CD4-positive, alpha-beta memory T cell (primary cell): ENCODE data around the gene NFYA. TPM values are rescaled to one million over a fixed set of nuclear protein-coding genes. Genes with fewer than 3 reads are reported as not detected.

Experiments
- CTCF ChIA-PET: fragments of 350-600 bp; sonication (Branson Sonifier 250); formaldehyde crosslinking; loops from one replicate; lab custom pipeline; 2021; ENCODE audit warnings: inconsistent platforms; ENCODE audit not compliant: partially characterized antibody; lab: Charles Lee
- POLR2A ChIA-PET: fragments of 350-600 bp; sonication (Branson Sonifier 250); formaldehyde crosslinking; loops from one replicate; lab custom pipeline; 2021; ENCODE audit not compliant: partially characterized antibody; lab: Charles Lee
- DNase-seq, 5 donors: peaks; one replicate each; pipeline versions ENCODE4 v3.0.0 to v3.0.0-alpha.2; 2020 to 2022; ENCODE audit warnings: mixed read lengths in 1 of 5
- H3K27ac ChIP-seq: one replicate; pipeline ENCODE4 v1.7.0; 2013; ENCODE audit warnings: low read depth, low read length
- H3K27me3 ChIP-seq: 2 replicates; pipeline ENCODE4 v1.7.0; 2013; ENCODE audit warnings: mild to moderate bottlenecking, low read length, moderate library complexity; ENCODE audit not compliant: insufficient read depth
- H3K36me3 ChIP-seq: 2 replicates; pipeline ENCODE4 v1.7.0; 2013; ENCODE audit warnings: mild to moderate bottlenecking, low read length, moderate library complexity; ENCODE audit not compliant: insufficient read depth
- H3K4me1 ChIP-seq: 2 replicates; pipeline ENCODE4 v1.7.0; 2013; ENCODE audit warnings: mild to moderate bottlenecking, low read length, moderate library complexity; ENCODE audit not compliant: insufficient read depth
- H3K4me3 ChIP-seq, 2 donors: one replicate each; pipeline ENCODE4 v1.7.0; 2013; ENCODE audit warnings: low read length in 2 of 2, mild to moderate bottlenecking in 1 of 2
- H3K9me3 ChIP-seq, 2 donors: one replicate each; pipeline ENCODE4 v1.7.0; 2013; ENCODE audit warnings: low read length in 2 of 2, control low read depth in 1 of 2; ENCODE audit not compliant: control insufficient read depth in 1 of 2
- H3K27ac Mint-ChIP-seq, 7 donors: one replicate each; pipeline ENCODE4 v1.8.0; 2020 to 2021; ENCODE audit warnings: mixed read lengths in 7 of 7, mild to moderate bottlenecking in 6 of 7, inconsistent platforms in 3 of 7, moderate library complexity in 3 of 7
- H3K27me3 Mint-ChIP-seq, 2 donors: one replicate each; pipeline ENCODE4 v1.8.0; 2020 to 2021; ENCODE audit warnings: mixed read lengths in 2 of 2
- H3K36me3 Mint-ChIP-seq, 2 donors: one replicate each; pipeline ENCODE4 v1.8.0; 2020 to 2021; ENCODE audit warnings: mixed read lengths in 2 of 2, inconsistent platforms in 1 of 2, mild to moderate bottlenecking in 1 of 2
- H3K4me1 Mint-ChIP-seq, 4 donors: one replicate each; pipeline ENCODE4 v1.8.0; 2020 to 2021; ENCODE audit warnings: mixed read lengths in 4 of 4, mild to moderate bottlenecking in 1 of 4
- H3K4me3 Mint-ChIP-seq, 8 donors: one replicate each; pipeline ENCODE4 v1.8.0; 2020 to 2021; ENCODE audit warnings: mixed read lengths in 8 of 8, mild to moderate bottlenecking in 7 of 8, moderate library complexity in 6 of 8, inconsistent platforms in 3 of 8
- H3K9me3 Mint-ChIP-seq, 8 donors: one replicate each; pipeline ENCODE4 v1.8.0; 2020 to 2021; ENCODE audit warnings: mixed read lengths in 8 of 8, mild to moderate bottlenecking in 5 of 8, inconsistent platforms in 3 of 8, moderate library complexity in 1 of 8
- intact Hi-C: fragments of 100-400 bp; cut with micrococcal nuclease; formaldehyde crosslinking; loops from one replicate; pipeline ENCODE4 v1.15.1; 2023
- polyA plus RNA-seq, 2 donors: library from polyadenylated mRNA; unstranded; fragments of 300-500 nt; fragmentation: Illumina TruSeq; gene quantifications; one replicate each; pipeline ENCODE4 v1.2.3, GENCODE V29; 2021
- total RNA-seq, 2 experiments: library from RNA; stranded (reverse); gene quantifications; one replicate each; pipeline ENCODE4 v1.2.3, GENCODE V29; 2021

NFYA gene
- total and polyA plus RNA-seq, 4 experiments from 2014 or later: 10.7 to 56.9 (median 42.2) TPM

GRCh38 chr6:41039060-41039998, 33.4 kb upstream of the NFYA start, which contains the start of gene UNC5CL:
Gene UNC5CL (minus strand): TSS chr6:41039221. CDS start chr6:41035074, 4,147 bp downstream.
- ChIA-PET POLR2A (interaction anchor here (1.3 to 1.4 kb wide), 2 partner anchors 12 to 33 kb away, joined by 3 to 4 read pairs; partner anchors contain the start of genes NFYA and OARD1), CTCF (interaction anchor here (0.6 to 4.7 kb wide), 18 partner anchors 8 to 199 kb away, joined by 3 to 46 read pairs (median 3); no protein-coding TSS in a partner anchor)
- Mint-ChIP-seq H3K27me3 (no peaks in the 10 kb centered on the region), H3K4me3 (no peak within 1 kb of the TSS), H3K36me3 (peaks cover 0 to 3% of the 10 kb centered on the region in 2 donors), H3K9me3 (no peaks in the 10 kb centered on the region), H3K4me1 (peaks cover 0 to 7% (median under 1%) of the 10 kb centered on the region in 4 donors), H3K27ac (peak within 1 kb of the TSS in 4 of 7 donors; percentile 2 to 68 (median 43))
- Histone ChIP-seq H3K9me3 (no peaks in the 10 kb centered on the region), H3K27me3 (no peaks in the 10 kb centered on the region), H3K4me3 (no peak within 1 kb of the TSS), H3K4me1 (no peaks in the 10 kb centered on the region), H3K27ac (no peak within 1 kb of the TSS), H3K36me3 (no peaks in the 10 kb centered on the region)
- intact Hi-C loops: loop anchor here (1.0 kb wide), 1 partner anchor 33 kb away; no protein-coding TSS in a partner anchor
- DNase-seq: peak in 4 of 5 donors; percentile 42 to 50 (median 44)

- Mint-ChIP-seq H3K4me3 (no peak overlapping the region), H3K9me3 (no peaks in the 10 kb centered on the region), H3K27ac (no peak overlapping the region), H3K27me3 (no peaks in the 10 kb centered on the region), H3K4me1 (peaks cover 0 to 7% (median under 1%) of the 10 kb centered on the region in 4 donors), H3K36me3 (peaks cover 0 to 3% of the 10 kb centered on the region in 2 donors)
- Histone ChIP-seq H3K27ac (no peak overlapping the region), H3K36me3 (no peaks in the 10 kb centered on the region), H3K9me3 (no peaks in the 10 kb centered on the region), H3K4me3 (no peak overlapping the region), H3K27me3 (no peaks in the 10 kb centered on the region), H3K4me1 (no peaks in the 10 kb centered on the region)
- ChIA-PET CTCF (interaction anchor here (0.8 to 4.7 kb wide), 13 partner anchors 9 to 160 kb away, joined by 3 to 46 read pairs (median 5); no protein-coding TSS in a partner anchor), POLR2A (interaction anchor here (1.3 to 1.4 kb wide), 2 partner anchors 13 to 32 kb away, joined by 3 to 4 read pairs; partner anchors contain the start of genes NFYA and OARD1)
- DNase-seq: no peak
- intact Hi-C loops: no loop called here
Observed at GRCh38 chr6:41040101-41040939, 32.5 kb upstream of the NFYA start.

- Histone ChIP-seq H3K4me3 (no peak overlapping the region), H3K36me3 (no peaks in the 10 kb centered on the region), H3K4me1 (no peaks in the 10 kb centered on the region), H3K27me3 (no peaks in the 10 kb centered on the region), H3K9me3 (no peaks in the 10 kb centered on the region), H3K27ac (no peak overlapping the region)
- intact Hi-C loops: no loop called here
- ChIA-PET POLR2A (no interaction called here), CTCF (interaction anchor here (2.3 to 4.7 kb wide), 5 partner anchors 8 to 37 kb away, joined by 6 to 46 read pairs (median 11); no protein-coding TSS in a partner anchor)
- no peak for DNase-seq
- Mint-ChIP-seq H3K4me3 (no peak overlapping the region), H3K27me3 (no peaks in the 10 kb centered on the region), H3K9me3 (no peaks in the 10 kb centered on the region), H3K36me3 (peaks cover 0 to 3% of the 10 kb centered on the region in 2 donors), H3K4me1 (peaks cover 0 to 7% (median under 1%) of the 10 kb centered on the region in 4 donors), H3K27ac (no peak overlapping the region)
Observed at GRCh38 chr6:41040940-41041536, 31.7 kb upstream of the NFYA start.

GRCh38 chr6:41042226-41043055, 30.3 kb upstream of the NFYA start, which contains the start of gene TSPO2:
Gene TSPO2 (plus strand): TSS chr6:41042467. CDS start chr6:41042986, 519 bp downstream.
- Mint-ChIP-seq H3K36me3 (peaks cover 0 to 5% of the 10 kb centered on the region in 2 donors), H3K27ac (peak within 1 kb of the TSS in 3 of 7 donors; percentile 1 to 72 (median 46)), H3K4me1 (peaks cover 0 to 7% (median under 1%) of the 10 kb centered on the region in 4 donors), H3K4me3 (no peak within 1 kb of the TSS), H3K27me3 (no peaks in the 10 kb centered on the region), H3K9me3 (no peaks in the 10 kb centered on the region)
- H3K36me3 ChIP-seq: no peaks in the 10 kb centered on the region
- H3K27ac ChIP-seq: no peak within 1 kb of the TSS
- no peak within 1 kb of the TSS for H3K4me3 ChIP-seq
- no peaks in the 10 kb centered on the region for H3K4me1 ChIP-seq
- H3K9me3 ChIP-seq: no peaks in the 10 kb centered on the region
- ChIA-PET CTCF (interaction anchor here (1.0 to 4.7 kb wide), 2 partner anchors 16 to 45 kb away, joined by 3 to 46 read pairs; no protein-coding TSS in a partner anchor), POLR2A (interaction anchor here (1.4 kb wide), 1 partner anchor 14 kb away, joined by 3 read pairs; no protein-coding TSS in a partner anchor)
- DNase-seq: no peak
- no peaks in the 10 kb centered on the region for H3K27me3 ChIP-seq
- intact Hi-C loops: no loop called here

- CTCF ChIA-PET: interaction anchor here (1.0 to 4.7 kb wide), 3 partner anchors 15 to 45 kb away, joined by 3 to 46 read pairs (median 7); no protein-coding TSS in a partner anchor
- POLR2A ChIA-PET: interaction anchor here (1.4 kb wide), 1 partner anchor 15 kb away, joined by 3 read pairs; no protein-coding TSS in a partner anchor
- Histone ChIP-seq H3K9me3 (no peaks in the 10 kb centered on the region), H3K36me3 (no peaks in the 10 kb centered on the region), H3K27me3 (no peaks in the 10 kb centered on the region), H3K27ac (no peak overlapping the region), H3K4me1 (no peaks in the 10 kb centered on the region), H3K4me3 (no peak overlapping the region)
- intact Hi-C loops: no loop called here
- Mint-ChIP-seq H3K36me3 (peaks cover 0 to 6% of the 10 kb centered on the region in 2 donors), H3K9me3 (no peaks in the 10 kb centered on the region), H3K4me1 (peaks cover 0 to 7% (median under 1%) of the 10 kb centered on the region in 4 donors), H3K27me3 (no peaks in the 10 kb centered on the region), H3K27ac (peak overlapping the region in 1 of 7 donors; percentile 46), H3K4me3 (no peak overlapping the region)
- DNase-seq: no peak
Observed at GRCh38 chr6:41043151-41043550, 29.6 kb upstream of the NFYA start.
